Endothelial cell of umbilical vein (primary cell): ENCODE results near the gene TAF9. TPM values are rescaled to one million over a fixed set of nuclear protein-coding genes. Genes with fewer than 3 reads are reported as not detected.

Source experiments
- BruUV-seq: library from RNA; stranded (reverse); fragments of 400-500 nt; replicated peaks from 2 replicates; lab custom pipeline; 2021; lab: Mats Ljungman, UMichigan
- CTCF ChIA-PET: fragments of 300-600, 350-600 bp; sonication (Branson Sonifier 250); formaldehyde crosslinking; loops from one replicate; lab custom pipeline; 2021; ENCODE audit warnings: antibody characterized with exemption, inconsistent platforms; lab: Charles Lee
- POLR2A ChIA-PET: fragments of 300-600, 350-600 bp; sonication (Branson Sonifier 250); formaldehyde crosslinking; loops from one replicate; lab custom pipeline; 2021; ENCODE audit warnings: antibody characterized with exemption, inconsistent platforms; lab: Charles Lee
- DNase-seq: peaks from one replicate; pipeline ENCODE4 v3.0.0-alpha.2; 2011; ENCODE audit warnings: low read depth, low spot score
- FAIRE-seq: peaks from 2 replicates; lab custom pipeline; 2011; peaks lifted over from hg19 to GRCh38; lab: Jason Lieb, UNC
- H2AFZ ChIP-seq: 2 replicates; pipeline ENCODE4 v1.6.0; 2012; ENCODE audit warnings: low read depth, low read length, control low read depth, inconsistent platforms
- H3K27ac ChIP-seq: 2 replicates; pipeline ENCODE4 v1.5.1; 2011; ENCODE audit warnings: low read depth, mild to moderate bottlenecking, control low read depth, low read length, moderate library complexity; ENCODE audit not compliant: insufficient read depth
- H3K27me3 ChIP-seq, 2 experiments: 2 replicates each; pipeline versions ENCODE4 v1.6.0 to v1.6.1; 2011; ENCODE audit warnings: low read length in 2 of 2, mixed read lengths in 1 of 2; ENCODE audit not compliant: control insufficient read depth in 2 of 2, insufficient read depth in 2 of 2
- H3K36me3 ChIP-seq, 2 experiments: 2 replicates in 1 of 2; 3 replicates in 1 of 2; pipeline ENCODE4 v1.5.1; 2011; ENCODE audit warnings: low read length in 2 of 2, mild to moderate bottlenecking in 1 of 2, moderate library complexity in 1 of 2; ENCODE audit not compliant: control insufficient read depth in 2 of 2, insufficient read depth in 2 of 2; ENCODE audit errors: extremely low read depth in 1 of 2
- H3K4me1 ChIP-seq: 3 replicates; pipeline ENCODE4 v1.5.1; 2011; ENCODE audit warnings: mild to moderate bottlenecking, low read length; ENCODE audit not compliant: control insufficient read depth, insufficient read depth; ENCODE audit errors: extremely low read depth
- H3K4me2 ChIP-seq: 2 replicates; pipeline ENCODE4 v1.6.1; 2011; ENCODE audit warnings: low read length, control low read depth, mixed read lengths; ENCODE audit not compliant: insufficient read depth
- H3K4me3 ChIP-seq, 3 experiments: fragments of 200-600 bp in 1 of 3; sonication (generic), shearing (Covaris generic) in 1 of 3; replicated peaks in 1 of 3; 2 replicates each; pipeline ENCODE4 v1.5.1; 2011 to 2016; ENCODE audit warnings: control low read depth in 3 of 3, low read length in 3 of 3, mild to moderate bottlenecking in 2 of 3, inconsistent platforms in 1 of 3, low read depth in 1 of 3, moderate library complexity in 1 of 3; ENCODE audit not compliant: insufficient read depth in 1 of 3
- H3K79me2 ChIP-seq: 2 replicates; pipeline ENCODE4 v1.6.0; 2012; ENCODE audit warnings: low read length, inconsistent platforms; ENCODE audit not compliant: control insufficient read depth, insufficient read depth
- H3K9ac ChIP-seq: replicated peaks from 2 replicates; pipeline ENCODE3; 2011; ENCODE audit warnings: low read length, control low read depth; ENCODE audit not compliant: insufficient read depth; ENCODE audit errors: extremely low read depth
- H3K9me1 ChIP-seq: replicated peaks from 3 replicates; pipeline ENCODE4 v1.6.0; 2011; ENCODE audit warnings: mild to moderate bottlenecking, low read length; ENCODE audit not compliant: control insufficient read depth, insufficient read depth; ENCODE audit errors: extremely low read depth
- H3K9me3 ChIP-seq: replicated peaks from 2 replicates; pipeline ENCODE4 v1.5.1; 2012; ENCODE audit warnings: low read length, inconsistent platforms; ENCODE audit not compliant: control insufficient read depth, insufficient read depth
- H4K20me1 ChIP-seq: replicated peaks from 2 replicates; pipeline ENCODE3; 2011; ENCODE audit warnings: mild to moderate bottlenecking, low read length; ENCODE audit not compliant: control insufficient read depth, insufficient read depth; ENCODE audit errors: extremely low read depth
- CTCF ChIP-seq, 2 donors: IDR thresholded peaks; 1 replicate in 1 of 2; 2 replicates in 1 of 2; pipeline ENCODE4 v1.5.1; 2011; ENCODE audit warnings: low read length in 2 of 2, mild to moderate bottlenecking in 2 of 2, moderate library complexity in 2 of 2, control low read depth in 1 of 2, inconsistent platforms in 1 of 2, low read depth in 1 of 2; ENCODE audit not compliant: insufficient read depth in 1 of 2; ENCODE audit errors: extremely low read depth in 1 of 2
- EZH2 ChIP-seq: IDR thresholded peaks from 2 replicates; pipeline ENCODE4 v1.6.1; 2012; ENCODE audit warnings: borderline replicate concordance, low read depth, mild to moderate bottlenecking, moderate library complexity, low read length, inconsistent platforms; ENCODE audit not compliant: severe bottlenecking
- FOS ChIP-seq: IDR thresholded peaks from 2 replicates; pipeline ENCODE4 v1.6.1; 2011; ENCODE audit warnings: mild to moderate bottlenecking, low read length, moderate library complexity, borderline replicate concordance; ENCODE audit not compliant: insufficient read depth
- GATA2 ChIP-seq: IDR thresholded peaks from 2 replicates; pipeline ENCODE4 v1.7.0; 2011; ENCODE audit warnings: low read depth, mild to moderate bottlenecking, moderate library complexity, mixed read lengths, low read length; ENCODE audit not compliant: insufficient read length, insufficient read depth
- JUN ChIP-seq: IDR thresholded peaks from 2 replicates; pipeline ENCODE4 v1.6.1; 2011; ENCODE audit warnings: borderline replicate concordance, low read depth; ENCODE audit not compliant: insufficient read length, insufficient read depth
- MAX ChIP-seq: IDR thresholded peaks from 2 replicates; pipeline ENCODE4 v1.6.1; 2011; ENCODE audit not compliant: insufficient read depth, insufficient read length
- MYC ChIP-seq: IDR thresholded peaks from one replicate; pipeline ENCODE4 v1.6.1; 2011; ENCODE audit warnings: mild to moderate bottlenecking, low read depth, low read length
- POLR2A ChIP-seq: IDR thresholded peaks from 2 replicates; pipeline ENCODE4 v1.6.1; 2012; ENCODE audit warnings: low read depth, mild to moderate bottlenecking, control low read depth, low read length
- POLR2AphosphoS5 ChIP-seq: IDR thresholded peaks from 2 replicates; pipeline ENCODE4 v1.6.1; 2012; ENCODE audit warnings: low read depth, mild to moderate bottlenecking, control low read depth, low read length, moderate library complexity; ENCODE audit not compliant: insufficient read depth
- dilution Hi-C: fragments of 300-500 bp; cut with MboI; formaldehyde crosslinking; loops from one replicate; pipeline ENCODE4 v1.15.0; 2019; ENCODE audit warnings: low sequenced_read_pairs; ENCODE audit not compliant: extremely low pct_ligation_motif_present
- intact Hi-C: fragments of 100-400 bp; cut with micrococcal nuclease; formaldehyde crosslinking; loops from one replicate; pipeline ENCODE4 v1.10.0; 2022
- polyA plus RNA-seq, 4 experiments: library from polyadenylated mRNA; depleted of rRNA in 3 of 4; stranded (reverse) in 3 of 4; unstranded in 1 of 4; fragments of >200 nt; gene quantifications; 2 replicates each; pipeline versions ENCODE4 v1.2.1 to v1.2.3, GENCODE V29; 2011 to 2012; ENCODE audit warnings: missing spikeins in 1 of 4
- total RNA-seq: library from RNA; stranded (reverse); gene quantifications from 2 replicates; pipeline ENCODE4 v1.2.3, GENCODE V29; 2021

The TAF9 gene
- total and polyA plus RNA-seq, 2 donors (not counting 3 experiments of a cell fraction or from before 2014, with no cell fraction given): 67.8 to 84.8 TPM

GRCh38 chr5:69326365-69326764, 43.0 kb downstream of the TAF9 start:
- ChIA-PET POLR2A (no interaction called here), CTCF (interaction anchor here (1.1 kb wide), 1 partner anchor 8 kb away, joined by 3 read pairs; no protein-coding TSS in a partner anchor)
- no peak overlapping the region for H3K4me3 ChIP-seq
- H3K4me2 ChIP-seq: no peak overlapping the region
- no peak overlapping the region for H3K27ac ChIP-seq
- no peak overlapping the region for H2AFZ ChIP-seq
- no peaks in the 10 kb centered on the region for H4K20me1 ChIP-seq
- H3K36me3 ChIP-seq: no peaks in the 10 kb centered on the region
- no peaks in the 10 kb centered on the region for H3K9me1 ChIP-seq
- no TSS peak for BruUV-seq
- dilution Hi-C loops (no loop called here), intact Hi-C loops (loop anchor here (10.0 kb wide), 1 partner anchor 52 kb away; no protein-coding TSS in a partner anchor)
- no peaks in the 10 kb centered on the region for H3K4me1 ChIP-seq
- TF ChIP-seq JUN (no peak), MAX (no peak), CTCF (IDR thresholded peaks at IDR 0.05; ENCODE audit: extremely low read depth in 1 of 2, insufficient read depth in 1 of 2, low read depth in 1 of 2, low read length in 2 of 2) (no peak), FOS (no peak), POLR2A (no peak), GATA2 (no peak), POLR2AphosphoS5 (no peak), MYC (no peak), EZH2 (no peak)
- H3K9ac ChIP-seq: no peak overlapping the region
- DNase-seq (no peak), FAIRE-seq (no peak)
- H3K27me3 ChIP-seq: no peaks in the 10 kb centered on the region
- H3K9me3 ChIP-seq: no peaks in the 10 kb centered on the region
- H3K79me2 ChIP-seq: no peaks in the 10 kb centered on the region
